K562 (cell line): Measurements from ENCODE around the gene PHF21A. TPM values are rescaled to one million over a fixed set of nuclear protein-coding genes. Genes with fewer than 3 reads are reported as not detected.

Source experiments
- BCOR ChIP-seq: fragments of 450-650 bp; IDR thresholded peaks from 2 replicates; pipeline ENCODE4 v1.6.1; 2016
- BMI1 ChIP-seq: fragments of 150-350 bp; IDR thresholded peaks from 2 replicates; pipeline ENCODE4 v1.6.1; 2014; ENCODE audit warnings: low read length
- FOS ChIP-seq: IDR thresholded peaks from 3 replicates; pipeline ENCODE4 v1.6.1; 2011; ENCODE audit not compliant: insufficient read length; ENCODE audit errors: extremely low read depth
- NCOA4 ChIP-seq: fragments of 450-650 bp; IDR thresholded peaks from 2 replicates; pipeline ENCODE4 v1.6.1; 2018; ENCODE audit warnings: mild to moderate bottlenecking; ENCODE audit not compliant: partially characterized antibody
- NCOR1 ChIP-seq: fragments of 450-650 bp; IDR thresholded peaks from 2 replicates; pipeline ENCODE4 v1.6.1; 2016; ENCODE audit warnings: mild to moderate bottlenecking, moderate library complexity
- PML ChIP-seq: IDR thresholded peaks from 2 replicates; pipeline ENCODE4 v1.6.1; 2012; ENCODE audit warnings: low read length, inconsistent platforms
- POLR2AphosphoS5 ChIP-seq: IDR thresholded peaks from 2 replicates; pipeline ENCODE4 v1.6.1; 2011; ENCODE audit warnings: mild to moderate bottlenecking, low read depth, low read length, moderate library complexity; ENCODE audit not compliant: control insufficient read depth, insufficient read depth
- PREB ChIP-seq: sonication (generic); formaldehyde crosslinking; IDR thresholded peaks from 2 replicates; pipeline ENCODE4 v1.8.1; 2023; ENCODE audit warnings: mild to moderate bottlenecking, missing genetic modification reagents
- SIN3B ChIP-seq: fragments of 450-650 bp; IDR thresholded peaks from 2 replicates; pipeline ENCODE4 v1.6.1; 2017; ENCODE audit warnings: low read depth, mild to moderate bottlenecking, moderate library complexity
- SREBF1 ChIP-seq: fragments of 150-350 bp; IDR thresholded peaks from 2 replicates; pipeline ENCODE4 v1.6.1; 2014; ENCODE audit warnings: antibody characterized with exemption, low read depth, low read length, borderline replicate concordance
- TCF7 ChIP-seq: sonication (generic); IDR thresholded peaks from 2 replicates; pipeline ENCODE4 v1.6.1; 2016; ENCODE audit warnings: antibody characterized with exemption, borderline replicate concordance
- TCFL5 ChIP-seq: fragments of 250-450 bp; sonication (Bioruptor Pico); conservative IDR thresholded peaks from 2 replicates; pipeline ENCODE4 v1.6.1; 2021; ENCODE audit warnings: mild to moderate bottlenecking, moderate library complexity, matching md5 sums
- TFE3 ChIP-seq: fragments of 450-650 bp; formaldehyde crosslinking; IDR thresholded peaks from 2 replicates; pipeline ENCODE4 v1.4.0; 2020; ENCODE audit warnings: mild to moderate bottlenecking, mixed read lengths
- TSC22D4 ChIP-seq: fragments of 450-650 bp; IDR thresholded peaks from 2 replicates; pipeline ENCODE4 v1.6.1; 2016; ENCODE audit warnings: missing genetic modification characterization, missing biosample characterization, control low read depth
- USF1 ChIP-seq: sonication (generic); formaldehyde crosslinking; IDR thresholded peaks from 2 replicates; pipeline ENCODE4 v1.9.0; 2022; ENCODE audit warnings: mild to moderate bottlenecking, missing genetic modification reagents
- ZNF707 ChIP-seq: fragments of 250-450 bp; sonication (Bioruptor Pico); conservative IDR thresholded peaks from 2 replicates; pipeline ENCODE4 v1.8.0; 2022; ENCODE audit warnings: inconsistent platforms, mild to moderate bottlenecking, moderate library complexity
- polyA plus RNA-seq, 8 experiments: library from polyadenylated mRNA; depleted of rRNA in 4 of 8; stranded (reverse) in 5 of 8; unstranded in 3 of 8; fragments of >200 nt; fragmentation: Nextera tagmentation in 2 of 8; fragmentation: Illumina TruSeq in 1 of 8; extraction: Ambion mirVana in 2 of 8; extraction: Trizol in 1 of 8; gene quantifications; 2 replicates each; pipeline versions ENCODE4 v1.2.1 to v1.2.3, GENCODE V29; 2011 to 2014; ENCODE audit warnings: inconsistent platforms in 1 of 8, missing spikeins in 1 of 8
- total RNA-seq, 7 experiments: library from RNA; depleted of rRNA in 6 of 7; stranded (reverse); fragments of >200 nt in 6 of 7; fragmentation: Illumina TruSeq in 2 of 7; extraction: Trizol in 2 of 7; gene quantifications; 2 replicates each; pipeline versions ENCODE4 v1.2.1 to v1.2.3, GENCODE V29; 2011 to 2021; ENCODE audit warnings: low replicate concordance in 1 of 7
- TF ChIP-seq, protein P1 (sequence below): IDR thresholded peaks from 3 replicates; pipeline ENCODE4 v1.6.1; 2011; ENCODE audit warnings: borderline replicate concordance, mild to moderate bottlenecking, moderate library complexity; ENCODE audit not compliant: insufficient read length; ENCODE audit errors: extremely low read depth
- TF ChIP-seq, protein P2 (sequence below): fragments of 250-450 bp; sonication (Bioruptor Pico); IDR thresholded peaks from 2 replicates; pipeline ENCODE4 v1.4.0; 2020; ENCODE audit warnings: mild to moderate bottlenecking
- TF ChIP-seq, protein P3 (sequence below): sonication (generic); IDR thresholded peaks from 2 replicates; pipeline ENCODE4 v1.6.1; 2016

Gene PHF21A
- total and polyA plus RNA-seq, 9 of the 15 experiments (the other 6 are each of a cell fraction or from before 2014, with no cell fraction given): 1.5 to 32.4 (median 10.7) TPM

GRCh38 chr11:45982656-45983470 is 138.4 kb downstream of the PHF21A start (continued):
- TF ChIP-seq, protein P1, sequence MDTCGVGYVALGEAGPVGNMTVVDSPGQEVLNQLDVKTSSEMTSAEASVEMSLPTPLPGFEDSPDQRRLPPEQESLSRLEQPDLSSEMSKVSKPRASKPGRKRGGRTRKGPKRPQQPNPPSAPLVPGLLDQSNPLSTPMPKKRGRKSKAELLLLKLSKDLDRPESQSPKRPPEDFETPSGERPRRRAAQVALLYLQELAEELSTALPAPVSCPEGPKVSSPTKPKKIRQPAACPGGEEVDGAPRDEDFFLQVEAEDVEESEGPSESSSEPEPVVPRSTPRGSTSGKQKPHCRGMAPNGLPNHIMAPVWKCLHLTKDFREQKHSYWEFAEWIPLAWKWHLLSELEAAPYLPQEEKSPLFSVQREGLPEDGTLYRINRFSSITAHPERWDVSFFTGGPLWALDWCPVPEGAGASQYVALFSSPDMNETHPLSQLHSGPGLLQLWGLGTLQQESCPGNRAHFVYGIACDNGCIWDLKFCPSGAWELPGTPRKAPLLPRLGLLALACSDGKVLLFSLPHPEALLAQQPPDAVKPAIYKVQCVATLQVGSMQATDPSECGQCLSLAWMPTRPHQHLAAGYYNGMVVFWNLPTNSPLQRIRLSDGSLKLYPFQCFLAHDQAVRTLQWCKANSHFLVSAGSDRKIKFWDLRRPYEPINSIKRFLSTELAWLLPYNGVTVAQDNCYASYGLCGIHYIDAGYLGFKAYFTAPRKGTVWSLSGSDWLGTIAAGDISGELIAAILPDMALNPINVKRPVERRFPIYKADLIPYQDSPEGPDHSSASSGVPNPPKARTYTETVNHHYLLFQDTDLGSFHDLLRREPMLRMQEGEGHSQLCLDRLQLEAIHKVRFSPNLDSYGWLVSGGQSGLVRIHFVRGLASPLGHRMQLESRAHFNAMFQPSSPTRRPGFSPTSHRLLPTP: no peak
- no peak for TF ChIP-seq TCF7
- no peak; the same call in 1 of the 2 replicates for TF ChIP-seq POLR2AphosphoS5
- TF ChIP-seq NCOR1: peak; percentile 37; the same call in 1 of the 2 replicates
- no peak for TF ChIP-seq TSC22D4 (tag)
- no peak for TF ChIP-seq TFE3 (CRISPR knock-in tag)
- TF ChIP-seq PREB (CRISPR knock-in tag): no peak
- TF ChIP-seq PML: peak; percentile 68; the same call in 1 of the 2 replicates
- TF ChIP-seq SREBF1: no peak
- no peak for TF ChIP-seq BMI1
- TF ChIP-seq, protein P2, sequence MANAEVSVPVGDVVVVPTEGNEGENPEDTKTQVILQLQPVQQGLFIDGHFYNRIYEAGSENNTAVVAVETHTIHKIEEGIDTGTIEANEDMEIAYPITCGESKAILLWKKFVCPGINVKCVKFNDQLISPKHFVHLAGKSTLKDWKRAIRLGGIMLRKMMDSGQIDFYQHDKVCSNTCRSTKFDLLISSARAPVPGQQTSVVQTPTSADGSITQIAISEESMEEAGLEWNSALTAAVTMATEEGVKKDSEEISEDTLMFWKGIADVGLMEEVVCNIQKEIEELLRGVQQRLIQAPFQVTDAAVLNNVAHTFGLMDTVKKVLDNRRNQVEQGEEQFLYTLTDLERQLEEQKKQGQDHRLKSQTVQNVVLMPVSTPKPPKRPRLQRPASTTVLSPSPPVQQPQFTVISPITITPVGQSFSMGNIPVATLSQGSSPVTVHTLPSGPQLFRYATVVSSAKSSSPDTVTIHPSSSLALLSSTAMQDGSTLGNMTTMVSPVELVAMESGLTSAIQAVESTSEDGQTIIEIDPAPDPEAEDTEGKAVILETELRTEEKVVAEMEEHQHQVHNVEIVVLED (CRISPR knock-in tag): no peak
- TF ChIP-seq, protein P3, sequence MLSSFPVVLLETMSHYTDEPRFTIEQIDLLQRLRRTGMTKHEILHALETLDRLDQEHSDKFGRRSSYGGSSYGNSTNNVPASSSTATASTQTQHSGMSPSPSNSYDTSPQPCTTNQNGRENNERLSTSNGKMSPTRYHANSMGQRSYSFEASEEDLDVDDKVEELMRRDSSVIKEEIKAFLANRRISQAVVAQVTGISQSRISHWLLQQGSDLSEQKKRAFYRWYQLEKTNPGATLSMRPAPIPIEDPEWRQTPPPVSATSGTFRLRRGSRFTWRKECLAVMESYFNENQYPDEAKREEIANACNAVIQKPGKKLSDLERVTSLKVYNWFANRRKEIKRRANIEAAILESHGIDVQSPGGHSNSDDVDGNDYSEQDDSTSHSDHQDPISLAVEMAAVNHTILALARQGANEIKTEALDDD: 0 out of 2 replicates have a peak, but pooled peaks have one; percentile 16
- peak; percentile 58 for TF ChIP-seq NCOA4
- TF ChIP-seq FOS: peak; percentile 63
- TF ChIP-seq SIN3B: no peak
- no peak for TF ChIP-seq TCFL5 (CRISPR knock-in tag)
- peak; percentile 46 for TF ChIP-seq BCOR
- no peak for TF ChIP-seq USF1 (CRISPR knock-in tag)
- no peak for TF ChIP-seq ZNF707 (CRISPR knock-in tag)
